PC-9 (cell line): ENCODE results near the gene NBPF12. TPM values are rescaled to one million over a fixed set of nuclear protein-coding genes. Genes with fewer than 3 reads are reported as not detected.
"Not testable (repeated sequence)": the region's sequence is repeated elsewhere in the genome, so short reads cannot be mapped to it uniquely, and the experiment has no call there.

Source experiments
- BruUV-seq: library from RNA; stranded (reverse); fragments of 400-500 nt; replicated peaks from 2 replicates; lab custom pipeline; 2021; lab: Mats Ljungman, UMichigan
- CTCF ChIA-PET: fragments of 300-600 bp; sonication (Branson Sonifier 250); formaldehyde crosslinking; loops from one replicate; lab custom pipeline; 2022; ENCODE audit warnings: antibody characterized with exemption; lab: Charles Lee
- POLR2A ChIA-PET: fragments of 300-600 bp; sonication (Branson Sonifier 250); formaldehyde crosslinking; loops from one replicate; lab custom pipeline; 2022; ENCODE audit warnings: antibody characterized with exemption; ENCODE audit not compliant: unreplicated experiment; lab: Charles Lee
- DNase-seq, 2 experiments: peaks; one replicate each; pipeline versions ENCODE4 v3.0.0 to v3.0.0-alpha.2; 2015 to 2022; ENCODE audit warnings: mixed read lengths in 1 of 2
- H2AFZ ChIP-seq: fragments of 200-600 bp; sonication (generic); 2 replicates; pipeline ENCODE4 v1.8.1; 2017; ENCODE audit warnings: antibody characterized with exemption
- H3F3A ChIP-seq: fragments of 200-600 bp; sonication (generic); 2 replicates; pipeline ENCODE4 v1.8.1; 2017; ENCODE audit warnings: antibody characterized with exemption, mild to moderate bottlenecking, low read depth; ENCODE audit not compliant: insufficient read depth
- H3K27ac ChIP-seq: fragments of 200-600 bp; sonication (generic); 2 replicates; pipeline ENCODE4 v1.6.1; 2016; ENCODE audit warnings: mixed run types
- H3K27me3 ChIP-seq: fragments of 200-600 bp; sonication (generic); 2 replicates; pipeline ENCODE4 v1.6.1; 2016; ENCODE audit warnings: low read depth, mixed run types; ENCODE audit not compliant: insufficient read depth
- H3K36me3 ChIP-seq: fragments of 200-600 bp; sonication (generic); 2 replicates; pipeline ENCODE4 v1.6.1; 2016; ENCODE audit warnings: low read depth, mixed run types
- H3K4me1 ChIP-seq: fragments of 200-600 bp; sonication (generic); replicated peaks from 2 replicates; pipeline ENCODE4 v1.6.1; 2016; ENCODE audit warnings: mixed run types; ENCODE audit not compliant: insufficient read depth
- H3K4me2 ChIP-seq: fragments of 200-600 bp; sonication (generic); 2 replicates; pipeline ENCODE4 v1.6.1; 2017; ENCODE audit warnings: mixed run types
- H3K4me3 ChIP-seq: fragments of 200-600 bp; sonication (generic); 2 replicates; pipeline ENCODE4 v1.6.1; 2016; ENCODE audit warnings: mixed run types
- H3K79me2 ChIP-seq: fragments of 200-600 bp; sonication (generic); 2 replicates; pipeline ENCODE4 v1.6.1; 2017; ENCODE audit warnings: low read depth, mixed run types
- H3K9me2 ChIP-seq: fragments of 200-600 bp; sonication (generic); 2 replicates; pipeline ENCODE4 v1.8.1; 2017; ENCODE audit warnings: mild to moderate bottlenecking; ENCODE audit not compliant: insufficient read depth
- H3K9me3 ChIP-seq: fragments of 200-600 bp; sonication (generic); 2 replicates; pipeline ENCODE4 v1.8.1; 2016; ENCODE audit warnings: low read depth; ENCODE audit not compliant: insufficient read depth
- H4K20me1 ChIP-seq: fragments of 200-600 bp; sonication (generic); 2 replicates; pipeline ENCODE4 v1.8.1; 2017; ENCODE audit not compliant: insufficient read depth
- intact Hi-C: fragments of 100-400 bp; cut with micrococcal nuclease; formaldehyde crosslinking; loops from one replicate; pipeline ENCODE4 v1.10.0; 2022; ENCODE audit not compliant: unreplicated experiment
- total RNA-seq: library from RNA; stranded (reverse); gene quantifications from 2 replicates; pipeline ENCODE4 v1.2.3, GENCODE V29; 2021
- TF ChIP-seq, protein P1 (sequence below): fragments of 200-600 bp; sonication (generic); conservative IDR thresholded peaks from 2 replicates; pipeline ENCODE4 v1.6.1; 2017; ENCODE audit warnings: mixed run types, antibody characterized with exemption, mild to moderate bottlenecking, moderate library complexity

Gene NBPF12
- total RNA-seq, 1 experiment from 2014 or later = 5.9 TPM

DNA sequence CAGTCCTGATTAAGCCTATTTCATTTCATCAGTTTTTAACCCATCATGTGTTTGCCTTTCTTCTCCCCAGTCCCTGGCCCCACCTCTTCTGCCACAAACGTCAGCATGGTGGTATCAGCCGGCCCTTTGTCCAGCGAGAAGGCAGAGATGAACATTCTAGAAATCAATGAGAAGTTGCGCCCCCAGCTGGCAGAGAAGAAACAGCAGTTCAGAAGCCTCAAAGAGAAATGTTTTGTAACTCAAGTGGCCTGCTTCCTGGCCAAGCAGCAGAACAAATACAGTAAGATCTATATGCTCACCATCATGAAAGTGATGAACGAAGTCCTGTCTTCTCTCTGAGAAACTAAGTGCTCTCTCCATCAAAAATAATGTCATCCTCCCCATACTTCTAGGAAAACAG is 34.6 kb downstream of the NBPF12 start:
- H3K4me1 ChIP-seq, H3K9me3 ChIP-seq, POLR2A ChIA-PET, H3K4me3 ChIP-seq, H3K9me2 ChIP-seq, H3K4me2 ChIP-seq, H2AFZ ChIP-seq, H3F3A ChIP-seq, H3K36me3 ChIP-seq, BruUV-seq, H4K20me1 ChIP-seq, DNase-seq, H3K27me3 ChIP-seq, intact Hi-C loops, CTCF ChIA-PET, H3K79me2 ChIP-seq, H3K27ac ChIP-seq: not testable (repeated sequence)
- TF ChIP-seq, protein P1, sequence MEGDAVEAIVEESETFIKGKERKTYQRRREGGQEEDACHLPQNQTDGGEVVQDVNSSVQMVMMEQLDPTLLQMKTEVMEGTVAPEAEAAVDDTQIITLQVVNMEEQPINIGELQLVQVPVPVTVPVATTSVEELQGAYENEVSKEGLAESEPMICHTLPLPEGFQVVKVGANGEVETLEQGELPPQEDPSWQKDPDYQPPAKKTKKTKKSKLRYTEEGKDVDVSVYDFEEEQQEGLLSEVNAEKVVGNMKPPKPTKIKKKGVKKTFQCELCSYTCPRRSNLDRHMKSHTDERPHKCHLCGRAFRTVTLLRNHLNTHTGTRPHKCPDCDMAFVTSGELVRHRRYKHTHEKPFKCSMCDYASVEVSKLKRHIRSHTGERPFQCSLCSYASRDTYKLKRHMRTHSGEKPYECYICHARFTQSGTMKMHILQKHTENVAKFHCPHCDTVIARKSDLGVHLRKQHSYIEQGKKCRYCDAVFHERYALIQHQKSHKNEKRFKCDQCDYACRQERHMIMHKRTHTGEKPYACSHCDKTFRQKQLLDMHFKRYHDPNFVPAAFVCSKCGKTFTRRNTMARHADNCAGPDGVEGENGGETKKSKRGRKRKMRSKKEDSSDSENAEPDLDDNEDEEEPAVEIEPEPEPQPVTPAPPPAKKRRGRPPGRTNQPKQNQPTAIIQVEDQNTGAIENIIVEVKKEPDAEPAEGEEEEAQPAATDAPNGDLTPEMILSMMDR = 0 out of 2 replicates have a peak, but pooled peaks have one; percentile 34

DNA sequence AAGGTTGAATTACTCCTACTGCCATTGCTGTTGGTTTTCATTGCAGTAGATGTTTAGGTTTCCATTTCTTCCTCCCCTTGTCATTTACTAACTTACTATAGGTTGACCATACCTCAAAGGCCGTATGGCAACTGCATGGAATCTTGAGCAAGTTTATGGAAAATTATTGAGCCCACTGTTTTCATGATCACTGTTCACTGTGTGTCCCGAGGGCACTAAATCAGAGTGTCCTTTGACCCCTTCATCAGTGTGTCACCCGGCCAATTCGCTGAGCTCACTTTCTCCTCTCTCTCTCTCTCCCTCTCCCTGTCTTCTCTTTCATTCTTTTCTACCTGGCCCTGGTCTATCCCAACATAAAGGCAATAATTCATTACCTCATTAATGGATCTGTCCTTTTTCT is 47.7 kb downstream of the NBPF12 start:
- H3K4me2 ChIP-seq, H3K4me3 ChIP-seq, H3K9me3 ChIP-seq, intact Hi-C loops, H2AFZ ChIP-seq, H3K79me2 ChIP-seq, BruUV-seq, DNase-seq, H3K9me2 ChIP-seq, POLR2A ChIA-PET, H3F3A ChIP-seq, CTCF ChIA-PET, H3K36me3 ChIP-seq, H3K4me1 ChIP-seq, H3K27ac ChIP-seq, H4K20me1 ChIP-seq, H3K27me3 ChIP-seq: not testable (repeated sequence)

DNA sequence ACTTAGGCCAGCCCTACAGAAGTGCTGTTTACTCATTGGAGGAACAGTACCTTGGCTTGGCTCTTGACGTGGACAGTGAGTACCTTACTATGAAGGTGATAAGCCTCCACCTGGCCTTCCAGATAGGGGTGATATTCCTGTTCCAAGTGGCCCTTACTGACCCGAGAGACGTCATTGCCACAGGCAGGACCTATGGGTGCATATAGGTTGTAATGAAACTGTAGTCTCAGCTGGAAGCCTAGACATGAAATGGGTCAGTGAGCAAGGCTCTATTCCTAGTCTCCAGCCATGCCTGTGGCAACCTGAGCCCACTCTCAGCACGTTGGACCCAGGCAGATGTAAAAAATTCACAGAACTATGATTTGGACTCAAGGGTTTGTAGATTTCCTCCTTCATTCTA is 48.3 kb downstream of the NBPF12 start:
- BruUV-seq, H2AFZ ChIP-seq, intact Hi-C loops, H3K27me3 ChIP-seq, H3K27ac ChIP-seq, H3K9me2 ChIP-seq, H3K4me2 ChIP-seq, H3K4me3 ChIP-seq, H3K9me3 ChIP-seq, CTCF ChIA-PET, DNase-seq, H3K36me3 ChIP-seq, H3F3A ChIP-seq, H3K79me2 ChIP-seq, H4K20me1 ChIP-seq, POLR2A ChIA-PET, H3K4me1 ChIP-seq: not testable (repeated sequence)

DNA sequence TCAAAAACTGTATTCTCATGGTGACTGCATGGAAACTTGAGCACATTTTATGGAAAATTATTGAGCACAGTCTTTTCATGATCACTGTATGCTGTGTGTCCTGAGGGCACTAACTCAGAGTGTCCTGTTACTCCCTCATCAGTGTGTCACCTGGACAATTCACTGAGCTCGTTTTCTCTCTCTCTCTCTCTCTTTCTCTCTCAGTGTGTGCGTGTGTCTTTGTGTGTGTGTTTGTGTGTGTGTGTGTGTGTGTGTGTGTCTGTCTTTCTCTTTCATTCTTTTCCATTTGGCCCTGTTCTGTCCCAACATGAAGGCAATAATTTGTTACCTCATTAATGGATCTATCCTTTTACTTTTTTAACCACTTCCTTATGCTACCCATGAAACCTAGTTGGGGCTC is 49.4 kb downstream of the NBPF12 start:
- H3K4me2 ChIP-seq, H4K20me1 ChIP-seq, H3K4me1 ChIP-seq, H3K9me3 ChIP-seq, H2AFZ ChIP-seq, intact Hi-C loops, BruUV-seq, DNase-seq, H3K27ac ChIP-seq, CTCF ChIA-PET, POLR2A ChIA-PET, H3K36me3 ChIP-seq, H3K27me3 ChIP-seq, H3K9me2 ChIP-seq, H3K79me2 ChIP-seq, H3F3A ChIP-seq, H3K4me3 ChIP-seq: not testable (repeated sequence)

DNA sequence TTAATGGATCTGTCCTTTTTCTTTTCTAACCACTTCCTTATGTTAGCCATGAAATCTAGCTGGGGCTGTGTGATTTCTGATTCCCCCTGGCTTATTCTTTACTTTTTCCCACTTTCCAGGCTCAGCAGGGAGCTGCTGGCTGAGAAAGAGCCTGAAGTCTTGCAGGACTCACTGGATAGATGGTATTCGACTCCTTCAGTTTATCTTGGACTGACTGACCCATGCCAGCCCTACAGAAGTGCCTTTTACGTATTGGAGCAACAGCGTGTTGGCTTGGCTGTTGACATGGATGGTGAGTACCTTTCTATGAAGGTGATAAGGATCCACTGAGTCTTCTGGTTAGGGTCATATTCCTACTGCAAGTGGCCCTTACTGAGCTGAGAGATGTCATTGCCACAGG is 51.3 kb downstream of the NBPF12 start:
- H3K4me1 ChIP-seq, H3K36me3 ChIP-seq, H2AFZ ChIP-seq, intact Hi-C loops, H3K4me2 ChIP-seq, DNase-seq, POLR2A ChIA-PET, H3K27me3 ChIP-seq, H3K9me3 ChIP-seq, CTCF ChIA-PET, H4K20me1 ChIP-seq, H3K4me3 ChIP-seq, H3K27ac ChIP-seq, H3K79me2 ChIP-seq, H3K9me2 ChIP-seq, H3F3A ChIP-seq, BruUV-seq: not testable (repeated sequence)

DNA sequence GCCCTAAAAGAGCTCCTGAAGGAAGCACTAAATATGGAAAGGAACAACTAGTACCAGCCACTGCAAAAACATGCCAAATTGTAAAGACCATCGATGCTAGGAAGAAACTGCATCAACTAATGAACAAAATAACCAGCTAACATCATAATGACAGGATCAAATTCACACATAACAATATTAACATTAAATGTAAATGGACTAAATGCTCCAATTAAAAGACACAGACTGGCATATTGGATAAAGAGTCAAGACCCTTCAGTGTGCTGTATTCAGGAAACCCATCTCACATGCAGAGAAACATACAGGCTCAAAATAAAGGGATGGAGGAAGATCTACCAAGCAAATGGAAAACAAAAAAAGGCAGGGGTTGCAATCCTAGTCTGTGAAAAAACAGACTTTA is 70.4 kb downstream of the NBPF12 start:
- CTCF ChIA-PET, H3K9me3 ChIP-seq, POLR2A ChIA-PET, H3K4me3 ChIP-seq, H3K36me3 ChIP-seq, H2AFZ ChIP-seq, BruUV-seq, H3F3A ChIP-seq, H3K4me1 ChIP-seq, H3K27me3 ChIP-seq, H4K20me1 ChIP-seq, H3K9me2 ChIP-seq, intact Hi-C loops, DNase-seq, H3K27ac ChIP-seq, H3K79me2 ChIP-seq, H3K4me2 ChIP-seq: not testable (repeated sequence)

DNA sequence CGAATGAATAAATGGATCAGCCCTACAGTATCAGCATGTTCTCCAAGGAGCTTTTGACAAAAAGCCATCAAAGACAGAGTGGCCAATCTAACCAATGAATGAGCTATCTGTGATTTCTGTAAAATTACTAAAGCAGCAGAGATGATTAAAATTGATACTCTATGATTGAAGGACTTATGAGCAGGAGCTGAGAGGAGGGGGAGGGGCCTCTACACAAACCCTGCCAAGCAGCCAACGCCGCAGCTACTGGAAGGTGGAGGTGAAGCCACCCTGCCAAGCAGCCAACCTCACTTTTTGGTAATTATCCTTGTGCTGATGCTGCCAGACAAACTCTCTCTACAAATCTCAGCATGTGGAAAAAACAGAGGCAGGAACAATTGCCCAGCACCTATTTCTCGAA is 88.9 kb downstream of the NBPF12 start:
- H3K4me2 ChIP-seq, H3K27ac ChIP-seq, H3K36me3 ChIP-seq, DNase-seq, POLR2A ChIA-PET, H3K9me3 ChIP-seq, CTCF ChIA-PET, H3K79me2 ChIP-seq, H3K9me2 ChIP-seq, H4K20me1 ChIP-seq, BruUV-seq, H3K4me1 ChIP-seq, H2AFZ ChIP-seq, H3F3A ChIP-seq, intact Hi-C loops, H3K4me3 ChIP-seq: not testable (repeated sequence)
- H3K27me3 ChIP-seq = peaks cover 41% of the 10 kb centered on the region
